ENCODE results near the gene SLC39A12. TPM values are rescaled to one million over a fixed set of nuclear protein-coding genes. Genes with fewer than 3 reads are reported as not detected.

The SLC39A12 gene
- total RNA-seq, 4 donors from 2014 or later = 0.54 TPM; not detected in 3

- no peaks in the 10 kb centered on the region for H3K9me3 ChIP-seq
- H3K4me3 ChIP-seq = no peak overlapping the region
- no peak overlapping the region for H3K27ac ChIP-seq
- no peak for DNase-seq
- H3K36me3 ChIP-seq = no peaks in the 10 kb centered on the region
- no peaks in the 10 kb centered on the region for H3K27me3 ChIP-seq
- no peaks in the 10 kb centered on the region for H3K4me1 ChIP-seq
- TF ChIP-seq POLR2A (IDR thresholded peaks at IDR 0.05) (no peak), CTCF (IDR thresholded peaks at IDR 0.05) (no peak)
Observed at GRCh38 chr10:17954861-17955260, 3.1 kb downstream of the SLC39A12 start.

- H3K4me3 ChIP-seq = no peak overlapping the region
- H3K4me1 ChIP-seq = no peaks in the 10 kb centered on the region
- no peaks in the 10 kb centered on the region for H3K9me3 ChIP-seq
- DNase-seq = no peak
- no peak overlapping the region for H3K27ac ChIP-seq
- H3K27me3 ChIP-seq = no peaks in the 10 kb centered on the region
- no peak for TF ChIP-seq POLR2A (IDR thresholded peaks at IDR 0.05)
- TF ChIP-seq CTCF (IDR thresholded peaks at IDR 0.05) = no peak
- no peaks in the 10 kb centered on the region for H3K36me3 ChIP-seq
Observed at GRCh38 chr10:17958049-17958448, 6.3 kb downstream of the SLC39A12 start.

GRCh38 chr10:17959870-17960269 is 8.2 kb downstream of the SLC39A12 start:
- H3K27me3 ChIP-seq = no peaks in the 10 kb centered on the region
- no peaks in the 10 kb centered on the region for H3K36me3 ChIP-seq
- H3K9me3 ChIP-seq = no peaks in the 10 kb centered on the region
- TF ChIP-seq CTCF (IDR thresholded peaks at IDR 0.05) = no peak
- TF ChIP-seq POLR2A (IDR thresholded peaks at IDR 0.05) = no peak
- no peaks in the 10 kb centered on the region for H3K4me1 ChIP-seq
- DNase-seq = no peak
- no peak overlapping the region for H3K4me3 ChIP-seq
- no peak overlapping the region for H3K27ac ChIP-seq

- H3K27ac ChIP-seq = no peak overlapping the region
Observed at GRCh38 chr10:17961551-17962422, 10.1 kb downstream of the SLC39A12 start.

GRCh38 chr10:17963431-17963830 is 11.7 kb downstream of the SLC39A12 start:
- no peak overlapping the region for H3K4me3 ChIP-seq
- TF ChIP-seq POLR2A (IDR thresholded peaks at IDR 0.05) (no peak), CTCF (IDR thresholded peaks at IDR 0.05) (no peak)
- H3K9me3 ChIP-seq = no peaks in the 10 kb centered on the region
- H3K4me1 ChIP-seq = no peaks in the 10 kb centered on the region
- no peaks in the 10 kb centered on the region for H3K27me3 ChIP-seq
- H3K36me3 ChIP-seq = no peaks in the 10 kb centered on the region
- no peak overlapping the region for H3K27ac ChIP-seq
- DNase-seq = no peak

More at GRCh38 chr10:17961551-17962422, 10.1 kb downstream of the SLC39A12 start:
- no peaks in the 10 kb centered on the region for H3K9me3 ChIP-seq
- TF ChIP-seq POLR2A (IDR thresholded peaks at IDR 0.05) (no peak), CTCF (IDR thresholded peaks at IDR 0.05) (no peak)
- H3K4me1 ChIP-seq = no peaks in the 10 kb centered on the region
- no peak for DNase-seq
- no peaks in the 10 kb centered on the region for H3K27me3 ChIP-seq
- no peak overlapping the region for H3K4me3 ChIP-seq
- H3K36me3 ChIP-seq = no peaks in the 10 kb centered on the region
